CD14-positive monocyte (primary cell): ENCODE data around the gene CRYGS. TPM values are rescaled to one million over a fixed set of nuclear protein-coding genes. Genes with fewer than 3 reads are reported as not detected.

Experiments used
- DNase-seq, 3 donors: peaks; one replicate each; pipeline ENCODE4 v3.0.0-alpha.2; 2011 to 2022
- H2AFZ ChIP-seq: 2 replicates; pipeline ENCODE4 v1.6.0; 2012; ENCODE audit warnings: mild to moderate bottlenecking, low read depth, low read length, inconsistent platforms; ENCODE audit not compliant: insufficient read depth, poor library complexity, severe bottlenecking
- H3K27ac ChIP-seq, 2 donors: 1 replicate in 1 of 2; 2 replicates in 1 of 2; pipeline ENCODE4 v1.5.1; 2012 to 2013; ENCODE audit warnings: low read length in 2 of 2, control low read depth in 1 of 2, inconsistent platforms in 1 of 2, low read depth in 1 of 2, mild to moderate bottlenecking in 1 of 2
- H3K27me3 ChIP-seq, 2 donors: one replicate each; pipeline versions ENCODE4 v1.6.0 to v1.6.1; 2011 to 2013; ENCODE audit warnings: low read length in 2 of 2; ENCODE audit not compliant: control insufficient read depth in 2 of 2, insufficient read depth in 2 of 2
- H3K36me3 ChIP-seq, 2 donors: replicated peaks in 1 of 2; 1 replicate in 1 of 2; 2 replicates in 1 of 2; pipeline versions ENCODE4 v1.5.1 to v1.6.1; 2012 to 2013; ENCODE audit warnings: low read length in 2 of 2, control low read depth in 1 of 2, inconsistent platforms in 1 of 2, mild to moderate bottlenecking in 1 of 2; ENCODE audit not compliant: insufficient read depth in 2 of 2, control insufficient read depth in 1 of 2
- H3K4me1 ChIP-seq, 2 donors: 1 replicate in 1 of 2; 2 replicates in 1 of 2; pipeline versions ENCODE4 v1.5.1 to v1.6.1; 2012 to 2013; ENCODE audit warnings: low read length in 2 of 2, control low read depth in 1 of 2, inconsistent platforms in 1 of 2, mild to moderate bottlenecking in 1 of 2, moderate library complexity in 1 of 2; ENCODE audit not compliant: insufficient read depth in 2 of 2, control insufficient read depth in 1 of 2
- H3K4me2 ChIP-seq: replicated peaks from 2 replicates; pipeline ENCODE3; 2012; ENCODE audit warnings: low read length, moderate library complexity, mild to moderate bottlenecking; ENCODE audit not compliant: poor library complexity, severe bottlenecking; ENCODE audit errors: extremely low read depth
- H3K4me3 ChIP-seq, 3 experiments: fragments of 200-600 bp in 1 of 3; sonication (generic) in 1 of 3; replicated peaks in 1 of 3; 1 replicate in 2 of 3; 2 replicates in 1 of 3; pipeline ENCODE4 v1.5.1; 2011 to 2013; ENCODE audit warnings: low read length in 3 of 3, mild to moderate bottlenecking in 3 of 3, control low read depth in 2 of 3, low read depth in 2 of 3, inconsistent platforms in 1 of 3, moderate library complexity in 1 of 3
- H3K79me2 ChIP-seq: 2 replicates; pipeline ENCODE4 v1.6.0; 2012; ENCODE audit warnings: mild to moderate bottlenecking, control low read depth, inconsistent platforms, low read length, moderate library complexity; ENCODE audit not compliant: insufficient read depth
- H3K9ac ChIP-seq: 2 replicates; pipeline ENCODE4 v1.6.0; 2017; ENCODE audit warnings: low read length, mild to moderate bottlenecking; ENCODE audit not compliant: insufficient read depth, poor library complexity, severe bottlenecking
- H3K9me3 ChIP-seq, 2 donors: replicated peaks in 1 of 2; 1 replicate in 1 of 2; 2 replicates in 1 of 2; pipeline versions ENCODE4 v1.5.1 to v1.6.1; 2012 to 2013; ENCODE audit warnings: low read length in 2 of 2, control low read depth in 1 of 2; ENCODE audit not compliant: control insufficient read depth in 1 of 2, insufficient read depth in 1 of 2
- H4K20me1 ChIP-seq: 2 replicates; pipeline ENCODE4 v1.6.0; 2012; ENCODE audit warnings: mild to moderate bottlenecking, low read length, control low read depth, moderate library complexity; ENCODE audit not compliant: insufficient read depth
- H3K27ac Mint-ChIP-seq, 7 donors: one replicate each; pipeline ENCODE4 v1.8.0; 2020; ENCODE audit warnings: mild to moderate bottlenecking in 7 of 7, mixed read lengths in 7 of 7, moderate library complexity in 6 of 7, inconsistent platforms in 2 of 7
- H3K27me3 Mint-ChIP-seq, 3 donors: one replicate each; pipeline ENCODE4 v1.8.0; 2021 to 2022; ENCODE audit warnings: low read depth in 3 of 3, mild to moderate bottlenecking in 3 of 3, mixed read lengths in 3 of 3, moderate library complexity in 3 of 3, inconsistent platforms in 1 of 3
- H3K36me3 Mint-ChIP-seq, 2 donors: one replicate each; pipeline ENCODE4 v1.8.0; 2020; ENCODE audit warnings: mixed read lengths in 2 of 2, inconsistent platforms in 1 of 2, mild to moderate bottlenecking in 1 of 2
- H3K4me1 Mint-ChIP-seq: one replicate; pipeline ENCODE4 v1.8.0; 2020; ENCODE audit warnings: mild to moderate bottlenecking, mixed read lengths
- H3K4me3 Mint-ChIP-seq, 2 donors: one replicate each; pipeline ENCODE4 v1.8.0; 2020; ENCODE audit warnings: mild to moderate bottlenecking in 2 of 2, mixed read lengths in 2 of 2, moderate library complexity in 1 of 2
- H3K9me3 Mint-ChIP-seq, 7 donors: one replicate each; pipeline ENCODE4 v1.8.0; 2020 to 2022; ENCODE audit warnings: mixed read lengths in 7 of 7, mild to moderate bottlenecking in 6 of 7, moderate library complexity in 6 of 7, inconsistent platforms in 2 of 7
- CTCF ChIP-seq: fragments of 200-600 bp; IDR thresholded peaks from one replicate; pipeline ENCODE4 v1.8.0; 2022; ENCODE audit warnings: antibody characterized with exemption, mild to moderate bottlenecking
- whole genome bisulfite sequencing: methylation state at CpG from one replicate; pipeline ENCODE4 v1.1.5; 2013; ENCODE audit warnings: missing lambda C conversion rate; ENCODE audit not compliant: insufficient coverage; 5-methylcytosine and 5-hydroxymethylcytosine counted together
- intact Hi-C, 2 donors: fragments of 100-400 bp; cut with micrococcal nuclease; formaldehyde crosslinking; loops; one replicate each; pipeline versions ENCODE4 v1.15.0 to v1.15.1; 2023
- polyA plus RNA-seq, 3 donors: library from polyadenylated mRNA; depleted of rRNA in 1 of 3; unstranded in 2 of 3; stranded (reverse) in 1 of 3; fragments of 300-500 nt in 2 of 3; fragments of >200 nt in 1 of 3; fragmentation: Illumina TruSeq in 2 of 3; gene quantifications; 1 replicate in 2 of 3; 2 replicates in 1 of 3; pipeline ENCODE4 v1.2.3, GENCODE V29; 2012 to 2021

Gene CRYGS
- polyA plus RNA-seq, 3 donors: 0.25 to 4.1 TPM; not detected in 1

- DNase-seq: no peak
- H3K27ac ChIP-seq: no peak overlapping the region
- H3K27me3 Mint-ChIP-seq: peaks cover 3 to 8% (median 3%) of the 10 kb centered on the region in 3 donors
- H3K9me3 Mint-ChIP-seq: peaks cover 0 to 1% (median 0%) of the 10 kb centered on the region in 7 donors
- H3K79me2 ChIP-seq: no peaks in the 10 kb centered on the region
- WGBS: no CpG with 5 or more reads among the region's 4 CpGs
- no peaks in the 10 kb centered on the region for H3K27me3 ChIP-seq
- no peak overlapping the region for H3K4me3 Mint-ChIP-seq
- no peak overlapping the region for H2AFZ ChIP-seq
- H3K4me1 Mint-ChIP-seq: no peaks in the 10 kb centered on the region
- H3K27ac Mint-ChIP-seq: no peak overlapping the region
- H3K4me1 ChIP-seq: no peaks in the 10 kb centered on the region
- intact Hi-C loops: no loop called here
- H3K4me2 ChIP-seq: no peak overlapping the region
- TF ChIP-seq CTCF: no peak
- H3K9ac ChIP-seq: no peak overlapping the region
- H3K36me3 Mint-ChIP-seq: no peaks in the 10 kb centered on the region
- no peaks in the 10 kb centered on the region for H3K36me3 ChIP-seq
- no peak overlapping the region for H3K4me3 ChIP-seq
- H4K20me1 ChIP-seq: no peaks in the 10 kb centered on the region
- no peaks in the 10 kb centered on the region for H3K9me3 ChIP-seq
Measured at GRCh38 chr3:186489507-186489906, 54.7 kb downstream of the CRYGS start.

Other genes starting within 250 kb of the CRYGS start
- gene DGKG, start 182.1 kb downstream of the CRYGS start, polyA plus RNA-seq: 1 to 10 TPM; 4.2 to 9.2 (median 4.3) TPM
- 1 to 10 TPM; 9.2 to 9.6 (median 9.6) TPM for gene TBCCD1, start 23.0 kb upstream of the CRYGS start, polyA plus RNA-seq
- 10 to 100 TPM; 32.5 to 45.8 (median 44.6) TPM for gene DNAJB11, start 26.3 kb upstream of the CRYGS start, polyA plus RNA-seq
- not detected for gene AHSG, start 68.7 kb upstream of the CRYGS start, polyA plus RNA-seq
- not detected for gene FETUB, start 96.0 kb upstream of the CRYGS start, polyA plus RNA-seq
- gene HRG, start 121.6 kb upstream of the CRYGS start, polyA plus RNA-seq: not detected
- not detected for gene KNG1, start 173.0 kb upstream of the CRYGS start, polyA plus RNA-seq
- 100 to 1,000 TPM in 1 of 3 donors, 10 to 100 TPM in 2; 67.0 to 405 (median 73.0) TPM for gene EIF4A2, start 239.2 kb upstream of the CRYGS start, polyA plus RNA-seq